Type B pancreatic cell (in vitro differentiated cells): ENCODE data around the gene ZBTB8OS. TPM values are rescaled to one million over a fixed set of nuclear protein-coding genes. Genes with fewer than 3 reads are reported as not detected.

ENCODE experiments used
- DNase-seq: peaks from one replicate; pipeline ENCODE4 v3.0.0; 2021; ENCODE audit warnings: mixed read lengths; ENCODE audit not compliant: unreplicated experiment; ENCODE audit errors: extremely low spot score
- H3K27ac Mint-ChIP-seq: 2 replicates; pipeline ENCODE4 v1.8.0; 2021; ENCODE audit warnings: mild to moderate bottlenecking, mixed read lengths
- H3K27me3 Mint-ChIP-seq: 2 replicates; pipeline ENCODE4 v1.8.0; 2021; ENCODE audit warnings: mixed read lengths
- H3K36me3 Mint-ChIP-seq: 2 replicates; pipeline ENCODE4 v1.8.0; 2021; ENCODE audit warnings: mixed read lengths
- H3K4me1 Mint-ChIP-seq: one replicate; pipeline ENCODE4 v1.8.0; 2021; ENCODE audit warnings: mixed read lengths; ENCODE audit not compliant: unreplicated experiment
- H3K4me3 Mint-ChIP-seq: 2 replicates; pipeline ENCODE4 v1.8.0; 2021; ENCODE audit warnings: mild to moderate bottlenecking, mixed read lengths
- H3K9me3 Mint-ChIP-seq: 2 replicates; pipeline ENCODE4 v1.8.0; 2021; ENCODE audit warnings: mixed read lengths
- total RNA-seq: library from RNA; stranded (reverse); gene quantifications from 2 replicates; pipeline ENCODE4 v1.2.1, GENCODE V29; 2021; ENCODE audit warnings: low replicate concordance
- TF ChIP-seq, protein P1 (sequence below): fragments of 200-600 bp; sonication (generic); conservative IDR thresholded peaks from 2 replicates; pipeline ENCODE4 v1.5.0; 2021; ENCODE audit warnings: antibody characterized with exemption, mild to moderate bottlenecking

Gene ZBTB8OS
- total RNA-seq, 1 donor from 2014 or later, result 41.7 TPM

DNA sequence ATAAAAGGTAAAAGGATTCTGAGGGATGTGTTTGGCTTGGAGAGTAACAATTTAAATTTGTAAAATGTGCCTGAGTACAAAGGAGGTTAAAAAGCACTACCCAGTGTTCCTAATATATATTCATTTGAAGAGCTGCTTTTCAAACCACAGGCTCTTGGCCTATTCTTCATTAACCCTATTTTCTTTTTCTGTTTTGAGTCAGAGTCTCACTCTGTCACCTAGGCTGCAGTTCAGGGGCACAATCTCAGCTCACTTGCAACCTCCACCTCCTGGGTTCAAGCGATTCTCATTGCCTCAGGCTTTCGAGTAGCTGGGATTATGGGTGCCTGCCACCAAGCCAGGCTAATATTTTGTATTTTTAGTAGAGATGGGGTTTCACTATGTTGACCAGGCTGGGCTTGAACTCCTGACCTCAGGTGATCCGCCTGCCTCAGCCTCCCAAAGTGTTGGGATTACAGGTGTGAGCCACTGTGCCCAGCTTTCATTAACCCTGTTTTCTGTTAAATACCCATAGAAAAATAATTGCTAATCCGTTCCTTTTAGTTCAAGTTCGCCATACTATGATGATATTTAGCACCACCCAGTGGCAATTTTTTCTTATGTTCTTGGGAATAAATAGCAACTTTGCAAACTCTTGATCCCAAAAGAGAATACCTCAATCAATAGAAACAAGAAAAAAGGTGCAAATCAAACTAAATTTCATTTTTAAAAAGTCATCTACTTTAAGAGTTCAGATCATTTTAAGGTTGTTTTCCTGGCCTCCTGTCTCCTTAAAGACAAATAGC lies 30.5 kb downstream of the ZBTB8OS start:
- no peak overlapping the region for H3K27ac Mint-ChIP-seq
- no peaks in the 10 kb centered on the region for H3K9me3 Mint-ChIP-seq
- H3K27me3 Mint-ChIP-seq, result no peaks in the 10 kb centered on the region
- no peak for DNase-seq
- H3K4me3 Mint-ChIP-seq, result no peak overlapping the region
- TF ChIP-seq, protein P1, sequence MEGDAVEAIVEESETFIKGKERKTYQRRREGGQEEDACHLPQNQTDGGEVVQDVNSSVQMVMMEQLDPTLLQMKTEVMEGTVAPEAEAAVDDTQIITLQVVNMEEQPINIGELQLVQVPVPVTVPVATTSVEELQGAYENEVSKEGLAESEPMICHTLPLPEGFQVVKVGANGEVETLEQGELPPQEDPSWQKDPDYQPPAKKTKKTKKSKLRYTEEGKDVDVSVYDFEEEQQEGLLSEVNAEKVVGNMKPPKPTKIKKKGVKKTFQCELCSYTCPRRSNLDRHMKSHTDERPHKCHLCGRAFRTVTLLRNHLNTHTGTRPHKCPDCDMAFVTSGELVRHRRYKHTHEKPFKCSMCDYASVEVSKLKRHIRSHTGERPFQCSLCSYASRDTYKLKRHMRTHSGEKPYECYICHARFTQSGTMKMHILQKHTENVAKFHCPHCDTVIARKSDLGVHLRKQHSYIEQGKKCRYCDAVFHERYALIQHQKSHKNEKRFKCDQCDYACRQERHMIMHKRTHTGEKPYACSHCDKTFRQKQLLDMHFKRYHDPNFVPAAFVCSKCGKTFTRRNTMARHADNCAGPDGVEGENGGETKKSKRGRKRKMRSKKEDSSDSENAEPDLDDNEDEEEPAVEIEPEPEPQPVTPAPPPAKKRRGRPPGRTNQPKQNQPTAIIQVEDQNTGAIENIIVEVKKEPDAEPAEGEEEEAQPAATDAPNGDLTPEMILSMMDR, result peak; percentile 40
- peaks cover 26% of the 10 kb centered on the region for H3K36me3 Mint-ChIP-seq
- no peaks in the 10 kb centered on the region for H3K4me1 Mint-ChIP-seq

DNA sequence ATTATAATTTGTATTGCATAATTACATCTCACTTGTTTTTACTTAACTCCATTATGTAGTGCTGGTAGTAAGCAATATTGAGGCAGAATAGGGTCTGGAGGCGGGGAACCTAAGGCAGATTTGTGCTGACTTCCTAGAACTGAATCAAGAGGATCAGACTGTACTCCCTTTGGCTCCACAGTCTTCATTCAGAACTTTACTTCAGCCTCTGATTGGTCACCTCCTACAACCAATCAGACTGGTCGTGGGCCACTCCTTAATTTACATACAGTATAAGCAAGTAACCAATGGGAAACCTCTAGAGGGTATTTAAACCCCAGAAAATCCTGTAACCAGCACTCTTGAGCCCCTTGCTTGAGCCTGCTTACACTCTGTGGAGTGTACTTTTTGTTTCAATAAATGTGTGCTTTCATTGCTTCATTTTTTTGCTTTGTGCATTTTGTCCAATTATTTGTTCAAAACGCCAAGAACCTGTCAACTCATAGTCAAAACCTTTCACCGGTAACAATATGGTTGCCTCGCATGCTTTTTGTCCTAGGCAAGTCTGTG lies 31.6 kb downstream of the ZBTB8OS start:
- no peak overlapping the region for H3K27ac Mint-ChIP-seq
- no peaks in the 10 kb centered on the region for H3K4me1 Mint-ChIP-seq
- peaks cover 22% of the 10 kb centered on the region for H3K36me3 Mint-ChIP-seq
- H3K4me3 Mint-ChIP-seq, result no peak overlapping the region
- DNase-seq, result no peak
- TF ChIP-seq, protein P1, result no peak
- no peaks in the 10 kb centered on the region for H3K9me3 Mint-ChIP-seq
- H3K27me3 Mint-ChIP-seq, result no peaks in the 10 kb centered on the region

DNA sequence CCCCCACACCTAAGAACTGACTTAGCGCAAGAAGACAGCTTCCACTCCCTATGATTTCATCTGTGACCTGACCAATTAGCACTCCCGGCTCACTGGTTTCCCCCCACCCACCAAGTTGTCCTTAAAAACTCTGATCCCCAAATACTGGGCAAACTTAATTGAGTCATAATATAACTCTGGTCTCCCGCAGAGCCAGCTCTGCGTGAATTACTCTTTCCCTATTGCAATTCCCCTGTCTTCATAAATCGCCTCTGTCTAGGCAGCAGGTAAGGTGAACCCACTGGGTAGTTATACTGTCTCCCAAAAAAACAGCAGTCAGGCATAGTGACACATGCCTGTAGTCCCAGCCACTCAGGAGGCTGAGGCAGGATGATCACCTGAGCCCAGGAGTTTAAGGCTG lies 36.9 kb downstream of the ZBTB8OS start:
- Mint-ChIP-seq H3K27me3 (no peaks in the 10 kb centered on the region), H3K4me1 (peaks cover 11% of the 10 kb centered on the region), H3K27ac (peak overlapping the region; percentile 65), H3K9me3 (no peaks in the 10 kb centered on the region), H3K4me3 (peak overlapping the region; percentile 56), H3K36me3 (peaks cover 3% of the 10 kb centered on the region)
- TF ChIP-seq, protein P1, result no peak
- DNase-seq, result no peak

DNA sequence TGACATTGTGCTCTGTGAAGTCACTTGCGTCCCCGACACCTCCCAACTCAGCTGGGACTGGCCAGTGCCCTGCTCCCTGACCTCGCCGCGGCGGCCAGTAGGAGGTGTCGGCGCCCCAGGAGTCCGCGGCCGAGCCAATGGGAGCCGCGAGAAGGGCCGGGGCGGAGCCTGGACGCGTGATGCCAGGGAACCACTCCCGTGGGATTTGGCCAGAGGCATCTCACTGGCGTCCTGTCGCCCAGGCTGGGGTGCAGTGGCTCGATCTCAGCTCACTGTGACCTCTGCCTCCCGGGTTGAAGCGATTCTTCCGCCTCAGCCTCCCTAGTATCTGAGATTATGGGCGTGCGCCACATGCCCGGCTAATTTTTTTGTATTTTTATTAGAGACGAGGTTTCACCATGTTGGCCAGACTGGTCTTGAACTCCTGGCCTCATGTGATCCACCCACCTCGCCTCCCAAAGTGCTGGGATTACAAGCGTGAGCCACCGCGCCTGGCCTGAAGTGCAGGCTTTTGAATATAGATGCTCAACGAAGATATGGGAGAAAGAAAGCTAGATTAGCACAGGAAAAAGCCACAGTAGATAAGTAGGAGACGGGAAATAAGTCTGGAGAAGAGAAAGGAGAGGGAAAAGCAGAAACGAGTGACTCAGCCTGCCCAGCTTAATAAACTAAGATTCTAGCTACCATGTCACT lies 38.0 kb downstream of the ZBTB8OS start:
- Mint-ChIP-seq H3K27me3 (no peaks in the 10 kb centered on the region), H3K4me1 (peaks cover 11% of the 10 kb centered on the region), H3K9me3 (no peaks in the 10 kb centered on the region), H3K36me3 (no peaks in the 10 kb centered on the region), H3K4me3 (peak overlapping the region; percentile 87), H3K27ac (peak overlapping the region; percentile 4)
- peak; percentile 83 for DNase-seq
- TF ChIP-seq, protein P1, result peak; percentile 60

DNA sequence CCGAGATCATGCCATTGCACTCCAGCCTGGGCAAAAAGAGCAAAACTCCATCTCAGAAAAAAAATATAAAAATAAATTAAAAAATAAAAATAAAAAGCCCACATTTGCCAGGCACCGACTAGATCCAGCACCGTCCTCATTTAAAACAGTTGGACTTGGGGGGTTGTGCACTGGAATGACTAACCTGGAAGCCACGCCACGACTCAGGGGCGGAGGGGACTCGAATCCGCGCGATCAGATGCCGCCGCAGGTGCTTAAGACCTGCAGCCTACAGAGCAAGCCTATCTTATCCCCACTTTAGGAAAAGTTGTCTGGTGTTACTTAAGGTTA lies 38.5 kb downstream of the ZBTB8OS start:
- no peak overlapping the region for H3K27ac Mint-ChIP-seq
- H3K4me1 Mint-ChIP-seq, result peaks cover 11% of the 10 kb centered on the region
- H3K9me3 Mint-ChIP-seq, result no peaks in the 10 kb centered on the region
- no peak for DNase-seq
- H3K36me3 Mint-ChIP-seq, result no peaks in the 10 kb centered on the region
- H3K4me3 Mint-ChIP-seq, result peak overlapping the region; percentile 87
- TF ChIP-seq, protein P1, result no peak
- H3K27me3 Mint-ChIP-seq, result no peaks in the 10 kb centered on the region
